Suprapubic skin (tissue), 4 donors: ENCODE results near the gene EVI5L. TPM values are rescaled to one million over a fixed set of nuclear protein-coding genes. Genes with fewer than 3 reads are reported as not detected.

Experiments
- DNase-seq, 2 donors: peaks; one replicate each; pipeline ENCODE4 v3.0.0-alpha.2; 2019; ENCODE audit warnings: low spot score in 2 of 2
- H3K27ac ChIP-seq: fragments of 200-600 bp; sonication (generic); one replicate; pipeline ENCODE4 v1.5.1; 2019
- H3K27me3 ChIP-seq: fragments of 200-600 bp; sonication (generic); one replicate; pipeline ENCODE4 v1.5.1; 2019
- H3K36me3 ChIP-seq: fragments of 200-600 bp; sonication (generic); one replicate; pipeline ENCODE4 v1.5.1; 2019
- H3K4me1 ChIP-seq: fragments of 200-600 bp; sonication (generic); one replicate; pipeline ENCODE4 v1.5.1; 2019
- H3K4me3 ChIP-seq: fragments of 200-600 bp; sonication (generic); one replicate; pipeline ENCODE4 v1.5.1; 2019; ENCODE audit warnings: mild to moderate bottlenecking
- H3K9me3 ChIP-seq: fragments of 200-600 bp; sonication (generic); one replicate; pipeline ENCODE4 v1.5.1; 2019
- EP300 ChIP-seq: sonication (generic); formaldehyde crosslinking; IDR thresholded peaks from one replicate; pipeline ENCODE4 v1.6.1; 2017; ENCODE audit warnings: antibody characterized with exemption
- POLR2A ChIP-seq, 2 donors: fragments of 450-650 bp; IDR thresholded peaks; one replicate each; pipeline ENCODE4 v1.6.1; 2017; ENCODE audit warnings: antibody characterized with exemption in 2 of 2, mild to moderate bottlenecking in 2 of 2, moderate library complexity in 2 of 2
- POLR2AphosphoS5 ChIP-seq, 3 donors: sonication (generic); formaldehyde crosslinking; IDR thresholded peaks; one replicate each; pipeline ENCODE4 v1.6.1; 2017; ENCODE audit warnings: antibody characterized with exemption in 3 of 3
- WGBS: methylation state at CpG from one replicate; pipeline ENCODE4 v1.1.5; 2018; 5-methylcytosine and 5-hydroxymethylcytosine counted together
- total RNA-seq, 4 donors: library from RNA; depleted of rRNA; stranded (reverse); fragments of >200 nt; gene quantifications; one replicate each; pipeline ENCODE4 v1.1.0, GENCODE V29; 2016
- TF ChIP-seq, protein P1 (sequence below), 2 donors: fragments of 200-600 bp in 1 of 2; fragments of 450-650 bp in 1 of 2; sonication (generic) in 1 of 2; IDR thresholded peaks; one replicate each; pipeline ENCODE4 v1.5.1; 2016 to 2019; ENCODE audit warnings: antibody characterized with exemption in 2 of 2, mild to moderate bottlenecking in 1 of 2, moderate library complexity in 1 of 2

The EVI5L gene
- total RNA-seq, 4 donors from 2014 or later = 17.2 to 29.4 (median 25.6) TPM

DNA sequence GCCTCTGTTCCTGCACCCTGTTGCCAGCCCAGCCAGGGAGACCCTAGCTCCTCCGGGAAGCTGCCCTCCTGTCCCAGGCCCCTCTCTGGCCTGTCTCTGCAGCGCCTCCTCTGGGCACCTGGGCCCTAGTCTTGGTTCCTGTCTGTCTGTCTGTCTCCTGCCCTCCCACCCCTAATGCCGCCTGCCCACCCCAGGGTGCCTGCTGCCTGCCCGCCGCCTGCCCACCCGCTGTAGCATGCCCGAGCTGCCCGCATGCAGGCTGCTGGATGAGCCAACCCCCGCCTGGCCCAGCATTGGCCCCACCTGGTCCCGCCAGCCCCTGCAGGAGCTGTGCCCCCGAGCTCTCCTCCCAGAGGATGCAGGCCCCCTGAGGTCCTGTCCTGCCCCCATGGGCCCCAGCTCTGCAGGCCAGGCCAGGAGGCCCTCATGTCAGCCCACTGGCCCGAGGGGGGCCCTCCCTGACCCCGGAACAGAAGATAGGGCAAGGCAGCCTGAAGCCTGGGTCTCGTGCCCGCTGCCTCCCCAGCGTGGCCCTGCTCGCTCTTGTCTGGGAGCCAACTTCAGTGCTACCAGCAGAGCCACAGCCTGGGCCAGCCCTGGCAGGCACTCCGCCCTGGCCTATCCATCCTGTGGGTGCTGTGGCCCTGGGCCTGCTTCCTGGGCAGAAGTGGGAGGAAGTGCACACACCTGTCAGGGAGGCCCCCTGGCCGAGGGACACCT, 78.9 kb downstream of the EVI5L start:
- H3K36me3 ChIP-seq = peaks cover 51% of the 10 kb centered on the region
- H3K27me3 ChIP-seq = no peaks in the 10 kb centered on the region
- no peaks in the 10 kb centered on the region for H3K9me3 ChIP-seq
- DNase-seq = peak in 1 of 2 donors; percentile 65
- TF ChIP-seq EP300 (no peak), POLR2A (IDR thresholded peaks at IDR 0.05) (no peak), POLR2AphosphoS5 (IDR thresholded peaks at IDR 0.05) (no peak)
- TF ChIP-seq, protein P1, sequence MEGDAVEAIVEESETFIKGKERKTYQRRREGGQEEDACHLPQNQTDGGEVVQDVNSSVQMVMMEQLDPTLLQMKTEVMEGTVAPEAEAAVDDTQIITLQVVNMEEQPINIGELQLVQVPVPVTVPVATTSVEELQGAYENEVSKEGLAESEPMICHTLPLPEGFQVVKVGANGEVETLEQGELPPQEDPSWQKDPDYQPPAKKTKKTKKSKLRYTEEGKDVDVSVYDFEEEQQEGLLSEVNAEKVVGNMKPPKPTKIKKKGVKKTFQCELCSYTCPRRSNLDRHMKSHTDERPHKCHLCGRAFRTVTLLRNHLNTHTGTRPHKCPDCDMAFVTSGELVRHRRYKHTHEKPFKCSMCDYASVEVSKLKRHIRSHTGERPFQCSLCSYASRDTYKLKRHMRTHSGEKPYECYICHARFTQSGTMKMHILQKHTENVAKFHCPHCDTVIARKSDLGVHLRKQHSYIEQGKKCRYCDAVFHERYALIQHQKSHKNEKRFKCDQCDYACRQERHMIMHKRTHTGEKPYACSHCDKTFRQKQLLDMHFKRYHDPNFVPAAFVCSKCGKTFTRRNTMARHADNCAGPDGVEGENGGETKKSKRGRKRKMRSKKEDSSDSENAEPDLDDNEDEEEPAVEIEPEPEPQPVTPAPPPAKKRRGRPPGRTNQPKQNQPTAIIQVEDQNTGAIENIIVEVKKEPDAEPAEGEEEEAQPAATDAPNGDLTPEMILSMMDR (IDR thresholded peaks at IDR 0.05) = no peak
- H3K27ac ChIP-seq = no peak overlapping the region
- WGBS = 75% methylated on average over 11 of the region's 19 CpGs
- H3K4me3 ChIP-seq = no peak overlapping the region
- peaks cover 54% of the 10 kb centered on the region for H3K4me1 ChIP-seq

DNA sequence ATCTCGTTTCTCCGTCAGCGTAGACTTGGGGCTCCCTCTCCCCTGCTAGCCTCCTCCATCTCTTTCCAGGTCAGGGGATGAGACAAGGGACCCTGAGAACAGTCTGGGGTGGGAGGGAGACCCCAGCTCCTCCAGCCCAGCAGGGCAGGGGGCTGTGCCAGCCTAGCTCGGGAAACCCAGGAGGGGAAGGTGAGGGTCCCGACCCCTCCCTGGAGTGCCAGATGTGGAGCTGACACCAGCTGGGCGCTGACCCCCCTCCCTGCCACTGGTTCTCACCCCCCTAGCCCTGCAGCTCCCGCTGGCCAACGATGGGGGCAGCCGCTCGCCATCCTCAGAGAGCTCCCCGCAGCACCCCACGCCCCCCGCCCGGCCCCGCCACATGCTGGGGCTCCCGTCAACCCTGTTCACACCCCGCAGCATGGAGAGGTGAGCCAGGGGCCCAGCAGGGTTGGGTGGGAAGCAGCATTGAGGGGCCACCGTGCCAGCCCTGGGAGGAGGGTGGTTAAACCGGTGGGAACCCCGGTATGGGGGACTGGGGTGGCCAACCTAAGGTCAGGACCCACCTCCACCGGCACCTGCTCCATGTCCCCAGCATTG, 79.6 kb downstream of the EVI5L start:
- DNase-seq = peak in 1 of 2 donors; percentile 58
- Histone ChIP-seq H3K4me1 (peaks cover 50% of the 10 kb centered on the region), H3K4me3 (no peak overlapping the region), H3K27me3 (peaks cover 4% of the 10 kb centered on the region), H3K27ac (no peak overlapping the region), H3K9me3 (no peaks in the 10 kb centered on the region), H3K36me3 (peaks cover 51% of the 10 kb centered on the region)
- TF ChIP-seq EP300 (no peak), POLR2AphosphoS5 (IDR thresholded peaks at IDR 0.05) (no peak), POLR2A (IDR thresholded peaks at IDR 0.05) (no peak)
- TF ChIP-seq, protein P1 (IDR thresholded peaks at IDR 0.05) = no peak
- 91% methylated on average over 12 of the region's 21 CpGs for WGBS

DNA sequence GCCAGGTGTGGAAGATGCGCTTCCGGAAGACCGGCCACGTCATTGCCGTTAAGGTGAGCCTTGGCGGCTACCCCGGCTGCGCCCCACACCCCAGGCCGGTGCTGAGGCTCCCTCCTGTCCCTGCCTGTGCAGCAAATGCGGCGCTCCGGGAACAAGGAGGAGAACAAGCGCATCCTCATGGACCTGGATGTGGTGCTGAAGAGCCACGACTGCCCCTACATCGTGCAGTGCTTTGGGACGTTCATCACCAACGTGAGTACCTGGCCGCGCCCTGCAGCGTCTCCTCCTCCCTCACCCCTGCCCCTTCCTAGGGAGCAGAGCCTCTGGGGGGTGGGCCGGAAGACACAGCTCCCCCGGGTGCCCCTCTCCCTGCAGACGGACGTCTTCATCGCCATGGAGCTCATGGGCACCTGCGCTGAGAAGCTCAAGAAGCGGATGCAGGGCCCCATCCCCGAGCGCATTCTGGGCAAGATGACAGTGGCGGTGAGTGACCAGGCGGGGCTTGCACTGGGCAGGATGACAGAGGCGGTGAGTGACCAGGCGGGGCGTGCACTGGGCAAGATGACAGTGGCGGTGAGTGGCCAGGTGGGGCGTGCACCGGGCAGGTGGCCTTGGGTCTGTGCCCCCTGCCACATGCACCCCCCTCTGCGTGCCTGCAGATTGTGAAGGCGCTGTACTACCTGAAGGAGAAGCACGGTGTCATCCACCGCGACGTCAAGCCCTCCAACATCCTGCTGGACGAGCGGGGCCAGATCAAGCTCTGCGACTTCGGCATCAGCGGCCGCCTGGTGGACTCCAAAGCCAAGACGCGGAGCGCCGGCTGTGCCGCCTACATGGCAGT, 80.5 kb downstream of the EVI5L start:
- H3K36me3 ChIP-seq = peaks cover 51% of the 10 kb centered on the region

DNA sequence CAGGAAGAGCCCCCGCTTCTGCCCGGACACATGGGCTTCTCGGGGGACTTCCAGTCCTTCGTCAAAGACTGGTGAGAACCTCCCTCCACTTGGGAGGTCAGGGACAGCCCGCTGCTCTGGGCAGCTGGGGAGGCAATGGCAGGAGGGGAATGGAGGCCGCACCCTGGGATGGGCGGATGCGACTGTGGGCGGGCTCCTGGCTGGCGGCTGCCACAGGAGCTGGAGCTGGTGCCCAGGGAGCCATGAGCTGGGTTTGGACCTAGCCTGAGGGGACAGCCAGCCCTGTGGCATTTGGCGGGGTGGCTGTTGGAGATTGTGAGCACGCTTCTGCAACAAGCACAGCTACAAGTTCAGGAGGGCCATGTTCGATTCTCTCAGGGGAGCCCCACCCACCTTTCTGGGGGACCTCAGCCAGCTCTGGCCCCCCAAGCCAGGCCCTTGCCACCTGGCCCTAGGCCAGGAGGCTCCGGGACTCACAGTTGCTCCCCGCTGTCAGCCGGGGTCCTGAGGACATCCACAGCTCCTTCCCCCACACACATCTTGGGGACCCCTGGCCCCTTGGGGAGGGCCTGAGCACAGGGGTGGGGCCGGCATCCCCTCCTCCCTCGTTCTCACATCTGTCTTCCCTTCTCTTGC, 81.6 kb downstream of the EVI5L start:
- DNase-seq = peak in 1 of 2 donors; percentile 58
- Histone ChIP-seq H3K4me1 (peaks cover 42% of the 10 kb centered on the region), H3K36me3 (peaks cover 46% of the 10 kb centered on the region), H3K27ac (no peak overlapping the region), H3K4me3 (no peak overlapping the region), H3K9me3 (no peaks in the 10 kb centered on the region), H3K27me3 (peaks cover 25% of the 10 kb centered on the region)
- WGBS = 90% methylated on average over 2 of the region's 18 CpGs
- TF ChIP-seq, protein P1 (IDR thresholded peaks at IDR 0.05) = no peak
- TF ChIP-seq POLR2A (IDR thresholded peaks at IDR 0.05) = no peak
- no peak for TF ChIP-seq EP300
- TF ChIP-seq POLR2AphosphoS5 (IDR thresholded peaks at IDR 0.05) = no peak

More for the DNA sequence above, 80.5 kb downstream of the EVI5L start:
- no peak overlapping the region for H3K4me3 ChIP-seq
- DNase-seq = peak in 1 of 2 donors; percentile 60
- H3K4me1 ChIP-seq = peaks cover 42% of the 10 kb centered on the region
- H3K9me3 ChIP-seq = no peaks in the 10 kb centered on the region
- H3K27me3 ChIP-seq = peaks cover 14% of the 10 kb centered on the region
- no peak overlapping the region for H3K27ac ChIP-seq
- WGBS = 100% methylated on average over 10 of the region's 54 CpGs
- TF ChIP-seq, protein P1 (IDR thresholded peaks at IDR 0.05) = no peak
- no peak for TF ChIP-seq POLR2AphosphoS5 (IDR thresholded peaks at IDR 0.05)
- TF ChIP-seq POLR2A (IDR thresholded peaks at IDR 0.05) = no peak
- no peak for TF ChIP-seq EP300
